Brain microvascular endothelial cell (primary cell): ENCODE measurements around the gene HCN1.

Experiments
- DNase-seq: peaks from one replicate; pipeline ENCODE4 v3.0.0-alpha.2; 2020
- H3K27ac ChIP-seq: fragments of 250-450 bp; sonication (Bioruptor Pico); 2 replicates; pipeline ENCODE4 v1.5.1; 2020; ENCODE audit warnings: mild to moderate bottlenecking, moderate library complexity
- H3K27me3 ChIP-seq: fragments of 250-450 bp; sonication (Bioruptor Pico); replicated peaks from 2 replicates; pipeline ENCODE4 v1.5.1; 2020; ENCODE audit warnings: mild to moderate bottlenecking
- H3K36me3 ChIP-seq: fragments of 250-450 bp; sonication (Bioruptor Pico); replicated peaks from 2 replicates; pipeline ENCODE4 v1.5.1; 2020; ENCODE audit warnings: mild to moderate bottlenecking
- H3K4me3 ChIP-seq: 2 replicates; pipeline ENCODE4 v1.5.1; 2011; ENCODE audit warnings: low read depth, mild to moderate bottlenecking, control low read depth, low read length, moderate library complexity
- CTCF ChIP-seq: IDR thresholded peaks from 2 replicates; pipeline ENCODE4 v1.5.1; 2011; ENCODE audit warnings: low read depth, mild to moderate bottlenecking, moderate library complexity, low read length, control low read depth, inconsistent platforms; ENCODE audit errors: missing control alignments
- in situ Hi-C: cut with HindIII; loops from 2 replicates; pipeline ENCODE4 v1.10.0; 2017; ENCODE audit warnings: low sequenced_read_pairs, low pct_ligation_motif_present

The HCN1 gene

DNA sequence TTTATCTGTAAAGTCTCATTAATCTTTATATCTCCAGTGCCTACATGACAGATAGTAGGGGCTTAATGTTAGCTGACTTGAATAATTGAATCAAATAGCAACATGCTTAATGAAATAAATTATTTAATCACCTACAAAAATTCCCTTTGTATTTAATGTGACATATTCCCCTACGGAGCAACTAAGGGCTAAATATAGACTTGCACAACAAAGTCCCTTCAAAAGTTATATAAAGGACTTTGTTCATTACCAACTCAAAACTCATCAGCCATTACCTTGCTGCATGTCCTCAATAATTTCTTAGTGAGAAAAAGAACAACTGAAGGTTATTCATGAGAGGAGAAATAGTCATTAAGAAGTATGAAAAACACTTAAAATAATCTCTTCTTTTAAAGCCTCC, 424.6 kb downstream of the HCN1 start:
- no peak for TF ChIP-seq CTCF
- in situ Hi-C loops = no loop called here
- H3K36me3 ChIP-seq = no peaks in the 10 kb centered on the region
- no peak overlapping the region for H3K4me3 ChIP-seq
- no peaks in the 10 kb centered on the region for H3K27me3 ChIP-seq
- no peak overlapping the region for H3K27ac ChIP-seq
- no peak for DNase-seq

- in situ Hi-C loops = no loop called here
- TF ChIP-seq CTCF = no peak
- Histone ChIP-seq H3K4me3 (no peak overlapping the region), H3K36me3 (no peaks in the 10 kb centered on the region), H3K27ac (no peak overlapping the region), H3K27me3 (no peaks in the 10 kb centered on the region)
- no peak for DNase-seq
These were observed 431.7 kb downstream of the HCN1 start for GRCh38 chr5:45264447-45264846.

- Histone ChIP-seq H3K27ac (no peak overlapping the region), H3K27me3 (no peaks in the 10 kb centered on the region), H3K4me3 (no peak overlapping the region), H3K36me3 (no peaks in the 10 kb centered on the region)
- no peak for DNase-seq
- no peak for TF ChIP-seq CTCF
- in situ Hi-C loops = no loop called here
These were observed 434.1 kb downstream of the HCN1 start for GRCh38 chr5:45262061-45262590.

- Histone ChIP-seq H3K27me3 (no peaks in the 10 kb centered on the region), H3K27ac (no peak overlapping the region), H3K36me3 (no peaks in the 10 kb centered on the region), H3K4me3 (no peak overlapping the region)
- no peak for DNase-seq
- TF ChIP-seq CTCF = no peak
- in situ Hi-C loops = no loop called here
These were observed 435.1 kb downstream of the HCN1 start for GRCh38 chr5:45261125-45261524.

DNA sequence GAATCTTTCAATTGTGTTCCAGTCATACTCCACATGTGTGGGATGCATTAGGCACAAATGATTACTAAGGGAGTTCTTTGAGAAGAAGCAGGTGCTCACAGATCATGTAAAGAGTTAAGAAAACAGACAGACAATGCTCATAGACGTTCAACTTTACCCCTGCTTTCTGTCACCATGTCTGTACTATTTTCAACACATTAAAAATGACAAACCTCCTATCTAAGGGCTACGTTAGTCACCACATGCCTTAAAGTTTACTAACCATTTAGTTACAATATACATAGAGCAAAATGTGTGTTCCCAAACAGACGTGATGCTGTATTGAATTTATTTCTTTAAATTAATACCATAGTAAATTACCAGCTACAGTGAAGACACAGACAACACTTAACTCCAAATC, 435.9 kb downstream of the HCN1 start:
- Histone ChIP-seq H3K4me3 (no peak overlapping the region), H3K36me3 (no peaks in the 10 kb centered on the region), H3K27me3 (no peaks in the 10 kb centered on the region), H3K27ac (no peak overlapping the region)
- no peak for DNase-seq
- no peak for TF ChIP-seq CTCF
- in situ Hi-C loops = no loop called here

GRCh38 chr5:45252978-45253377, 443.2 kb downstream of the HCN1 start:
- no peak for DNase-seq
- TF ChIP-seq CTCF = no peak
- no peak overlapping the region for H3K4me3 ChIP-seq
- in situ Hi-C loops = no loop called here
- no peaks in the 10 kb centered on the region for H3K27me3 ChIP-seq
- H3K27ac ChIP-seq = no peak overlapping the region
- H3K36me3 ChIP-seq = no peaks in the 10 kb centered on the region
